Stimulated activated CD8-positive, alpha-beta memory T cell treated with anti-CD3 and anti-CD28 coated beads, Interleukin-12 subunit alpha, Interleukin-12 subunit beta, amount 100 ng/mL, for 24 hours (primary cell): ENCODE data around the gene AFMID.
"Not testable (repeated sequence)": the region's sequence is repeated elsewhere in the genome, so short reads cannot be mapped to it uniquely, and the experiment has no call there.

Experiments
- DNase-seq: peaks from one replicate; pipeline ENCODE4 v3.0.0-alpha.2; 2020; ENCODE audit errors: extremely low read depth

The AFMID gene, protein sequence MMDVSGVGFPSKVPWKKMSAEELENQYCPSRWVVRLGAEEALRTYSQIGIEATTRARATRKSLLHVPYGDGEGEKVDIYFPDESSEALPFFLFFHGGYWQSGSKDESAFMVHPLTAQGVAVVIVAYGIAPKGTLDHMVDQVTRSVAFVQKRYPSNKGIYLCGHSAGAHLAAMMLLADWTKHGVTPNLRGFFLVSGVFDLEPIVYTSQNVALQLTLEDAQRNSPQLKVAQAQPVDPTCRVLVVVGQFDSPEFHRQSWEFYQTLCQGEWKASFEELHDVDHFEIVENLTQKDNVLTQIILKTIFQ

DNA sequence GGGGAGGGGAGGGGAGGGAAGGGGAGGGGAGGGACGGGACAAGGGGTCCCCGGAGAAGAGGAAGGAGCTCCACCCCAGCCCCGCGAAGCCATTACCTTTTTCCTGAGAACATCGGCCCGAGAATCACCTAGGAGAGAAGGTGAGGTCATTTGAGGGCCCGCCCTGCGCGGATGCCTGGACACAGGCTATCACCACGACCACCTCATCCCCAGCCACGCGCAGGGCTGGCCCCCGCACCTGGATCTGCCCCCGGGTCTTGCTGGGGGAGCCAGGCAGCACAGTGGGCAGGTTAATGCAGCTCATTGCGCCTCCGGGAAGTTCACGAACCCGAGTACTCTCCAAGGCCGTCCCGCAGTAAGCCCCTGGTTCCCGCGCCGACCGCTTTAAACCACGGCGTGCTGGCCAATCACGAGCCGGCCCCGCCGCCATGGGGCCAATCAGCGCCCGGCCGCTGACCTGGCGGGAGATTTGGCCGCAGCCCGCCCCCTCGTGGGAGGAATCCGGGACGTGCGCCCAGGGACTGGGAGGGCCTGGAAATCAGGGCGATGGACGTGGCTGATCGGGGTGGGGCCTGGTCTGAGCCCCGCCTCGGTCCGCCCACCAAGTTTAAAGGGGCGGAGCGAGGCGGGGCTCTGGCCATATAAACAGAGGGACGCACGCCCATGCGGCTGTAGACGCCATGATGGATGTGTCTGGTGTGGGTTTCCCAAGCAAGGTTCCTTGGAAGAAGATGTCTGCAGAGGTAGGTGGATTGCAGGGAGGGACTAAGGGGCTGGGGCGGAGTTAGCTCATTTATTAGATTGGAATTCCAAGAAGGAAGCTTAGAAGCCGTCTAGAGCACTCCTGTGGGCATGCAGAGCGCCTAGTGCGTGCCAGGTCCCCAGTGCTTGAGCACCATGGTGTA lies at the start of gene AFMID, which contains the start of gene TK1:
TSS of gene AFMID (plus strand) at position 671 of the 904 bp plus-strand sequence. CDS start at position 680, 9 bp downstream.
TSS of gene TK1 (minus strand) at position 361 of the 904 bp plus-strand sequence. CDS start at position 303, 58 bp downstream.
- peak; percentile 77 for DNase-seq

DNA sequence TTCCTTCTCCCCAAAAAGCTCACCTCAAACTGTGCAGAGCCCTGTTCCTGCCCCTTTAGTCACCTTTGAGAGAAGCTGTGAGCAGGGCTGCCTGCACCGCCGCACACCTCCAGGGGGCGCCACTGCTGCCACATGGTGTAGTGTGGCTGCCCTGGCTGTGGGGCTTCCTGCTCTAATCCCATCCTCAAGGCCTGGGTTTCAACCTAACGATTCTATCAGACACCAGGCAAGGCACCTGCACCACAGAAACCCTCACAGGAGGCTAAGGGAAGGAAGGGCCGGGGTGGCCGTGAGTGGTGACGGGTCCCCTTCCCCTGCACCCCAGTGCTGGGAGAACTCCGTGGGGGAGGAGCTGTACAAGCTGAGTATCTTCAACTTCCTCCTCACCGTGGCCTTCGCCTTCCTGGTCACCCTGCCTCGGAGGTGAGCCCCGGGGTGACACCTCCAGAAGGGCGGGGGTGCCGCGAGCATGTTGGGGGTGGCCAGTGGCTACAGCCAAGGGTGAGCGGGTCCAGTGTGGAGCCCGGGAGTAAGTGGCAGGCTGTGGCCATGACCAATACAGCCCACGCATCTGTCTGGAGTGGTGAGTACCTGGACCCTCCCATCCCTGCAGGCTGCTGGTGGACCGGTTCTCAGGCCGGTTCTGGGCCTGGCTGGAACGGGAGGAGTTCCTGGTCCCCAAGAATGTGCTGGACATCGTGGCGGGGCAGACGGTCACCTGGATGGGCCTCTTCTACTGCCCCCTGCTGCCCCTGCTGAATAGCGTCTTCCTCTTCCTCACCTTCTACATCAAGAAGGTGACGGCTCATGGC lies 49.6 kb upstream of the AFMID start:
- no peak for DNase-seq

DNA sequence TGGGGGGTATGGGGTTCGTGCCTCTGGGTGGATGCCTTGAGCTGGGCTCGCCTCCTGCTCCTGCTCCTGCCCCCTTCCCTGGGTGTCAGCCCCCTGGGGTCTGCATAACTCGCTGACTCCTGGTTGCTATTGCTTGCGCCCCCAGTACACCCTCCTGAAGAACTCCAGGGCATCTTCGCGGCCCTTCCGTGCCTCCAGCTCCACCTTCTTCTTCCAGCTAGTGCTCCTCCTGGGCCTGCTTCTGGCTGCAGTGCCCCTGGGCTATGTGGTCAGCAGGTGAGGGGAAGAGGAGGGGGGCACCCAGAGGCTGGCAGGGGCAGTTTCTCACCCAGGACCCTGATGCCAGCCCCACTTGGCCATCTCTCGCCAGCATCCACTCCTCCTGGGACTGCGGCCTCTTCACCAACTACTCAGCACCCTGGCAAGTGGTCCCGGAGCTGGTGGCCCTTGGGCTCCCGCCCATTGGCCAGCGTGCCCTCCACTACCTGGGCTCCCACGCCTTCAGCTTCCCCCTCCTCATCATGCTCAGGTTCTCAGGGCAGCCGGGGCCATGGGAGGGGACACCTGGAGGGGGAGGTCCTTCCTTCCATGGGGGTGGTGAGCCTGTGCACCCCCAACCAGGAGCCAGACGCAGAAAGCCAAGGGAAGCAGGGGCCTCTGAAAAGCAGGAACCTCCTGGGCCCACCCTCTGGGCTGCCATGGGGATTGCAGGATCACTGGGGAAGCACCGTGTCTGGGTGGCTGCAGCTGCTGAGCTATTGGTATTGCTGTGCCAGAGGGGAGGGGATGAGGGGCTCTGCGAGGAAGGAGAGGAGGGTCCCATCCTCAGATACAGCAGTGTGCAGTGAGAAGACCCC lies 48.7 kb upstream of the AFMID start:
- no peak for DNase-seq

DNA sequence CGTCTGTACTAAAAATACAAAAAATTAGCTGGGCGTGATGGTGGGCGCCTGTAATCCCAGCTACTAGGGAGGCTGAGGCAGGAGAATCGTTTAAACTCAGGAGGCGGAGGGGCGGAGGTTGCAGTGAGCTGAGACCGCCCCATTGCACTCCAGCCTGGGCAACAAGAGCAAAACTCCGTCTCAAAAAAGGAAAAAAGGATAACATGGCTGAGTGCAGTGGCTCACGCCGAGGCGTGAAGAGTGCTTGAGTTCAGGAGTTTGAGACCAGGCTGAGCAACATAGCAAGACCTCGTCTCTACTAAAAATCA lies 47.3 kb upstream of the AFMID start:
- not testable (repeated sequence) for DNase-seq

DNA sequence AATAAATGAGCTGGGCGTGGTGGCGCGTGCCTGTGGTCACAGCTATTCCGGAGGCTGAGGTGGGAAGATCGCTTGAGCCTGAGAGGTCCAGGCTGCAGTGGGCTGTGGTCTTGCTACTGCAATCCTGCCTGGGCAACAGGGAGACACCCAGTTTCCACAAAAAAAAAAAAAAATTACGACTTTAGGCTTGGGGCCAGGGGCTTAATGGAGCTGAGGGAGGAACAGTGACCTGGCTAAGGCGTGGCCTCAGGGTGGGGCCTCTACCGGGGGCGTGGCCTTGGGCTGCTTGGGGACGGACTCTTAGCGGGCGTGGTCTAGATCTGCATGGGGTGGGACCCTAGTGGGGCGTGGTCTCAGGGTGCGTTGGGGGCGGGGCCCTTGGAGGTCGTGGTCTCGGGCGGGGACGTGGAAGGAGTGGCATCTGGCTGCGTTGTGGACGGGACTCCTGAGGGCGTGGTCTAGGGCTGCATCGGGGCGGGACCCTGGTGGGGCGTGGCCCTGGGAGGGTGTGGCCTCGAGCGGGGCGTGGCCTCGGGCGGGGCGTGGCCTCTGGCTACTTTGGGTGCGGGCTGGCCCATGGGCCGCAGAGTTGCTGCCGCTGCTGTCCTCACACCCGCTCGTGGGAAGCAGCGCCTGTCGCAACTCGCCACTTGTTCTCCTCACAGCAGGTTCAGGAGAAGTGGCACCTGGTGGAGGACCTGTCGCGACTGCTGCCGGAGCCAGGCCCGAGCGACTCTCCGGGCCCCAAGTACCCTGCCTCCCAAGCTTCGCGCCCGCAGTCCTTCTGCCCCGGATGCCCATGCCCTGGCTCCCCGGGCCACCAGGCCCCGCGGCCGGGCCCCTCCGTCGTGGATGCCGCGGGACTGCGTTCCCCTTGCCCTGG lies 46.8 kb upstream of the AFMID start:
- peak; percentile 87 for DNase-seq

DNA sequence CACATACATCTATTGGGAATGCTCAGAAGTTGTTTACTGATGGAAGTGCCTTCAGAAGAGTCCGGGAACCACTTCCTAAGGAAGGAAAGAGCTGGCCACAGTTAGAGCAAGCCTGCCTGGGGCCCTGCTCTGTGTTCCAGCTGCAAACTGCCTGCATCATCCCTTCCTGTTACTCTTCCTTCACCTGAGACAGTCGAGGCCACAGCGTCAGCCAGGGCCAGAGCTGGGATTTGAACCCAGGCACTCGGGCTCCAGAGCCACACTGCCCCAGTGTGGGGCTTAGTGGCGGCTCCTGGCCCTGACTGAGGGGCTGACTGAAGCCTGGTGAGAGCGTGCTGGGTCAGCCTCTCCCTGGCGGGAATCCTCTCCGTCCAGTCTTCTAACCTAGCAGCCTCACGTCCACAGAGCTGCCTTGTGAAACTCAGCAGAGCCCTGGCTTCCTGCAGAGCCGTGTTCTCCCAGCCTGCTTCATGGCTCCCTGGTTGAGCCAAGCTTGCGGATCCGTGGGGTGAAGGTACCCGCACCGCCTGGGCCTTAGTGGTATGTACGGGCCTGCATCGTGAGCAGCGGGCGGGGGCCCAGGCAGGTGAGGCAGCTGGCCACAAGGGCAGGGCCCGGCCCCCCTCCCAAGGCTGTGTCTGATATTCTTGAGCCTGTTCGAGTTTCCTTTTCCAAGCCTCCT lies 45.6 kb upstream of the AFMID start:
- DNase-seq: no peak

DNA sequence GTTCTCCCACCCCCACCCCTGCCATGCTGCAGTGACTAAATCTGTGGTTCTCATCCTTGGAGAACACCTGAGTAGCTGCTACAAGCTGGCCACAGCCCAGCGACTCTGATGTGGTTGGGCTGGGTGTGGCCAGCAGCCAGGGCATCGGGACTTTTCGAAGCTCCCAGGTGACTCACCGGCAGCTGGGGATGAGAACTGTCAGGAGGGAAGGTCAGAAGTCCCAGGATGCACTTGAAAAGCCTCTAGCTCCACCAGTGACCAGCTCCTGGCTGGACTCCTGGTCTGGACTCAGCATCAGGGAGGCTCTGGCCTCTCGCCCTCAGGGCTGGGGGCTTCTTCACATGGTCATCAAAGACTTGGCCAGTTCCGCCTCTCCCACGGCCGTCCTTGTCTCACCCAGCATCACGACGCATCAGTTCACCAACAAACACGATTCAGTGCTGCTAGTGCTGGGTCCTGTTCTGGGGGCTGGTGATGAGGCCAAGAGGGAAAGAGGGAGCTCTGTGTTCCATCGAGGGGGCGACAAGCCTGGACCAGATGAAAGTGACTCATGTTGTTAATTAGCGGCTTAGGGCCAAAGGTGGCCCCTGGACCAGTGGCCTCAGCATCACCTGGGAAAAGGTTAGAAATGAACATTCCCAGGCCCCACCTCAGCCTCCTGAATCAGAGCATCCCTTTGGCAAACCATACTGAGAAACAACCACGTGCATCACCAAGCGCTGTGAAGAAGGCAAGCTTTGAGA lies 44.9 kb upstream of the AFMID start:
- no peak for DNase-seq

DNA sequence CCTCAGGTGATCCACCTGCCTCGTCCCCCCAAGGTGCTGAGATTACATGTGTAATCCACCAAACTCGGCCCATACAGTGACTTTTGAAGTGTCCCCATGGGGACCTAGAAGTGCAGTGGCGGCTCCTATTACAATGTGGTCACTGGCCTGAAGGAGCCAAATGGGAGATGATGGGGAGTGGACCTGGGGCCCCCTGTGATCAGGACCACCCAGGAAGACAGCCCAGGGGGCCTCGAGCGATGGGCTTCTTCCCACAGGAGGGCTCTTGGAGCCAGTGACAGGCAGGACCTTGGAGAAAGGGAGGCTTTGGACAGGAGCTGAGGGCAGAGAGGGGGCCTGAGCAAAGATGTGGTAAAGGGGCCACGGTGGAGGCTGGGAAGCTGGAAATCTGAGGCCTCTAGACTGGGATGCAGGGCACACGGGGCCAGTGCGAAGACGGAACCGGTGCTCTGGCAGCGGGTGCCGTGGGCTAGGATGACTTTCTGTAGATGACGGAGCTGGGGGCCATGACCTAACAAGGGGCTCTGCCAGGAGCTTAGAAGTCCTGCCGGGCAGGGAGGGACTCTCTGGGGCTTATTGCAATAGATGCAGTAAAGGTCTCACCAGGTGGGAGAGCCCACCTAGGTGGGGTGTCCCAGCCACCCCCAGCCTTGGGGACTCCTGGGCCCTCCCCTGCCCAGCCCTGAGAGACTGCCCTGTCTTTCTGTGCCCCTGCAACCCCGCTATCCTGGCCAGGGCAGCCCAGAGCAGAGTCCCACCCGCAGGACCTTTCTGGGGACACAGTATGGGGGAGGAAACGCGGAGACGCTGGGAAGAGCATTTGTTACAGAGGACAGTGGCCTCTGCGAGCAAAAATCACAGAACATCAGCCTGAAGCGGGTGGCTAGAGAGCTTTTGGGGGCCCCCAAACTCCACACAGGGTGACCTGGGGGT lies 43.7 kb upstream of the AFMID start:
- DNase-seq: no peak

DNA sequence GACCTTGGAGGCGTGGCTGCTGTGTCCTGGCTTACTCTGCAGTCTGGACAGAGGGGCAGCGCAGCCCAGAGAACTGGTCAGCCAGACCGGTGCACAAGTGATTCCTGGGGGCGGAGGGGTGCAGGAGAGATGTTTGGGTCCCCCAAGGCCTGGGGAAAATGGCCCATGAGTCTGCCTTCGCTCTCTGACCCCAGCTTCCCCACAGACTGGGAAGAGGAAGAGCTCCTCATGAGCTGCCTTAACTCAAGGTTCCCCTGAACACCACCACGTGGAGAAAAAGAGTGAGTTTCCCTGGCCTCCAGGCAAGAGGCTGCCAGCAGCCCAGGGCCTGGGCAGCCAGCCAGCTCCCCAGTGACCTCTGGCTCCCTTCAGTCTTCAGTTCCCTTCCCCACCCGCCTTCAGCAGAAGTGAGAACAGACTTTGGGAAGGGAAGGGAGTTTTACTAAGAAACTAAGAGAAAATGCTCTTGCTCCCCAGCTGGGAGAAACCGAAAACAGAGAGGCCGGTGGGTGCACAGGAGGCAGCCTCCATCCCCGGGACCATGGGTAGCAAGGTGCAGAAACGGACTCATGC lies 42.9 kb upstream of the AFMID start:
- no peak for DNase-seq

DNA sequence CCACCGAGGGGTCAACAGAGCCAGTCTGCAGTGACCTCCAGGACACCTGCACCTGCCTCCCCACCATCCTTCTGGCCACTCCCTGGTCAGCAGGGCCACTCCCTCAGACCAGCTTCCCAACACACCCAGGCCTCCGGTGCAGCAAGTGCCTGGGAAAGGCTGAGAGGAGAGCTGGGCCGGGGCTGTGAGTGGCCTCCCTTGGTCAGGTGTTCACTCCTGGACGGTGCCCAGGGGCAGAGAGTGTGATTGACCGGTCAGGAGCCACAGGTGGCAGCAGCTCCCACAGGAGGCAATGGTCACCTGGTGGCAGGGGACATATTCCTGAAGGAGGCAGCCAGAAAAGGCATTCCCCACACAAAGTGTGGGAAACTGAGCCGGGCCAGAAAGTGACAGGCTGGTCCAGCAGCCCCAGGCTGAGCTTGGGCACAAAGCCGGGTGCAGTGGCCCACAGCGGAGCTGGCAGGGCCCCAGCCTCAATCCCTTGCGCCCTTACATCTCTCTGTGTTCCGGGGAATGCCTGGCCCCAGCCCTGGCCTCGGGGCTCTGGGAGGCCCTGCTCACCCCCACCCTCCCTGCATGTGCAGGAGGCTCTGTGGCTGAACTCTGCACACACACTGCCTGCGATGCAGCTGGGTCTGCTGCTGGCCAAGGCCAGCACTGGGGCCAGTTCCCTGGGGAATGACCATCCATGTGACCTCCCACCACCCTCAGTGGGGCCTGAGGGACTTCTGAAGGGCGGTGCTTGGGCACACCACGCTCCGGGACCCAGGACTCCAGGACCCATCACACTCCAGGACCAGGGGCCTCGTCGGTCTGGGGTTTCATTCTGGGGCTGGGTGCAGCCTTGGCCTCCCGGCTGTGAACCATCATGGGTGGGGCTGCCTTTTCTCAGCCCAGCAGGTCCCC lies 42.2 kb upstream of the AFMID start:
- no peak for DNase-seq

DNA sequence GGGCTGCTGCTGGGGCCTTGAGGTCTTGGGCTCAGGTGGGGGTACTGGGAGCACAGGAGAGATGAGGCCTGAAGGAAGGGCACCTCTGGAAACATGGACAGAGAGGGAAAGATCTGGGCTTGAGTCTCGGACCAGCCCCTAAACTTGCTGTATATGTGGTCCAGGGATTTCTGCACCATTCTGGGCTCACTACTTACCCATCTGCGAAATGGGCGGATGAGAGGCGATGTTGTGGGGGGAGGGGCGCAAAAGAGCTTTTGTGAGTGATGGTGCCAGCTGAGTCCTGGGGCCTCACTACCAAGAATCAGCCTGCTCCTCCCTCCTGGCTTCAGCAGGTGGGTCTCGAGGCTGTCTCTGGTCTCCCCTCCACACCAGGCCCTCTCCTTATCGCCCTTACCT lies 40.7 kb upstream of the AFMID start:
- no peak for DNase-seq

DNA sequence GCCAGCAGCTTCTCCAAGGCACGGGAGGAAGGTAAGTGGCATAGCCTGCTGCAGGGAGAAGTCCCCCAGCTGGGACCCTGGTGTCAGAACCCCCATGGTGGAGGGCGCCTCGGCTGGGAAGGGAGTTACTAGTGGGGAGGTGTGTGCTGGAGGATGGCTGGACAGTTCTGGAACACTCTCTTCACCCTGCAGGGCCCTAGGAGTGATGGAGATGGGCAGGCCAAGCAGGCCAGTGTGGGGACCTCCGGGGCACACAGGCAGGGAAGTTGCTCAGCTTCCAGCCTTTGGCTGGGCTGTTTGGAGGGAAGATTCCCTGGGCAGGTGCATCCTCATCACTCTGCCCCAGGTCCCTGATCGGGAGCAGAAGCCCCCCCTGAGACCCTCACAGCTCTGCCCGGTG lies 40.3 kb upstream of the AFMID start:
- no peak for DNase-seq

DNA sequence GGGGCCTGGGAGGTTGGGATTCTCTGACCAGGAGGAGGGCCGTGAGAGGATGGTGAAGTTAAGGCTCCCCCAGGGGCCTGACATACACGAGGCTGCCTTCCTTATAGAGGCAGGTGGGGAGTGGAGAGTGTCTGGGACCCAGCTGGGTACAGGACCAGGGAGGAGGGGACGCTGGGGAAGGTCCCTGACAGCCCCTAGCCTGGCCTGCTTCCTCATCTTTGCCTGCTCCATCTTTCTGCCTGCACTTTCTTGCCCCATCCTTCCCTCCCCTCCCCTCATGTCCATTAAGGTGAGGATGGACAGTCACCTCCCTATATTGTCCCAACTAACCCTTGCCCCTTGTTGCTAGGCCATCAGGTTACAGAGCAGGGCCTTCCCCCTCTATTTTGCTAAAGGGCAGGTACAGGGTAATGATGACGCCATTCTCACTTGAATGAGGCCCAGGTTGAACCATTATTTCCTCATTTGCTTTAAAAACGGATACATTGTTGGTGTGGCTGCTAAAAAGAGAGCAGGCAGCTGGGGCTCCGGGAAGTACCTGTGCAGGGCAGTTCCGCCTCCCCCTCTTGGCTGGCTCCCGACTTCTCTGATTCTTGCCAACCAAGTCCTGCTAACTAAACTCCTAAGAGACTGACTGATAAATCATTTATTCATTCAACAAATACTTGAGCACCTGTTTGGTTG lies 39.7 kb upstream of the AFMID start:
- no peak for DNase-seq

DNA sequence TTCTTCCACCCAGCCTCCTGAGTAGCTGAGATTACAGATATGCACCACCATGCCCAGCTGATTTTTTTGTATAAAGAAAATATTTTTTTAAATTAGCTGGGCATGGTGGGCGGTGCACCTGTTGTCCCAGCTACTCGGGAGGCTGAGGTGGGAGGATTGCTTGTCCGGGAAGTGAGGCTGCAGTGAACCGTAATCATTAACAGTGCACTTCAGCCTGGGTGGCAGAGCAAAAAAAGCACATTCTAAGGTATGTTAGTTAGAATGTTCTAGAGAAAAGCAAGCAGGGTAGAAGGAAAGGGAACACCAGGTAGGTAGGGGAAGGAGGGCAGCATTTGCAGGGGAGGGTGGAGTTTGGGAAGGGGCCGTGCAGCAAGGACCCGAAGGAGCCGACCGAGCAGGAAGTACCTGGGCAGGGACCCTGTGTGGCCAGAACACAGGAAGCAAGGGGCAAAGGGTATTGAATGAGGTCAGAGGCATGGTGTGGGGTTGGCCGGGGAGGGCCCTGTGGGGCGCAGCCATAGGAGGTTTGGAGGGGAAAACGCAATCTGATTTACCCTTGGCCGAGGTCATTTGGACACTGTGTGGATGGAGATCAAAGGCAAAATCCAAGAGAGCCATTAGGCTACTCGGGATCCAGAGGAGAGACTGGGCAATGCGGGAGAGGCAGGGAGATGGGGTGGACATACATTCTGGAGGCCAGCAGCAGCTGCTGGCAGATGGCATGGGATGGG lies 38.7 kb upstream of the AFMID start:
- DNase-seq: no peak

DNA sequence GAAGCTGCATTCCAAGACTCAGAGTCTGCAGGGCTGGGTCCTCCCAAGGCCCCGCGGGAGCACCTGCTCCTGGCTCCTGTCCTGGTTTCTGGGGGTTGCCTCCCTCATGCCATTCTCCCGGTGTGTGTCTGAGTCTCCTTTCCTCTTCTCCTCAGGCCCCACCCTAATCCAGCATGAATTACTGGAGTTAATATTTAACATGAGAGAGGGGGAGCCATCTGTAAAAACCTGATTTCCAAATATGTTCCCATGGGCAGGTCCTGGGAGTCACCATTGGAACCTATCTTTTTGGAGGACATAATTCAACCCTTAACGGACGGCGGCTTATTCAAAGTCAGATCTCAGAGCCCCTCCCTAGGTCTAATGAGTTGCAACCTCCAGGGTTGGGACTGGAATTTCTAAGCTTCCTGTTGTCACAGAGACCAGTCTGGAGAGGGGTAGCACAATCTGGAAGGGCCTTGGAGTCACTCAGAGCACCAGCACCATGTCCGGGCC lies 35.6 kb upstream of the AFMID start:
- DNase-seq: no peak
